Mucosa of stomach (tissue), 1 donor: ENCODE results near the gene CS.
A peak's percentile ranks its signal among the peaks of the same experiment; 100 is the strongest.
"Not testable (repeated sequence)": the region's sequence is repeated elsewhere in the genome, so short reads cannot be mapped to it uniquely, and the experiment has no call there.

Experiments used
- H3K27me3 ChIP-seq: one replicate; pipeline ENCODE4 v1.7.0; 2013; ENCODE audit warnings: mild to moderate bottlenecking, low read length; ENCODE audit not compliant: control insufficient read depth, insufficient read depth
- H3K36me3 ChIP-seq: one replicate; pipeline ENCODE4 v1.7.0; 2013; ENCODE audit warnings: low read length; ENCODE audit not compliant: control insufficient read depth, insufficient read depth
- H3K4me1 ChIP-seq: one replicate; pipeline ENCODE4 v1.7.0; 2013; ENCODE audit warnings: mild to moderate bottlenecking, low read length; ENCODE audit not compliant: control insufficient read depth, insufficient read depth
- H3K4me3 ChIP-seq: one replicate; pipeline ENCODE4 v1.7.0; 2013; ENCODE audit warnings: low read length
- H3K9ac ChIP-seq: one replicate; pipeline ENCODE4 v1.7.0; 2013; ENCODE audit warnings: mild to moderate bottlenecking, low read length, moderate library complexity
- H3K9me3 ChIP-seq: one replicate; pipeline ENCODE4 v1.7.0; 2013; ENCODE audit warnings: mild to moderate bottlenecking, low read length, moderate library complexity; ENCODE audit not compliant: control insufficient read depth
- donor health status: Pancreatic carcinoma.

CS gene

DNA sequence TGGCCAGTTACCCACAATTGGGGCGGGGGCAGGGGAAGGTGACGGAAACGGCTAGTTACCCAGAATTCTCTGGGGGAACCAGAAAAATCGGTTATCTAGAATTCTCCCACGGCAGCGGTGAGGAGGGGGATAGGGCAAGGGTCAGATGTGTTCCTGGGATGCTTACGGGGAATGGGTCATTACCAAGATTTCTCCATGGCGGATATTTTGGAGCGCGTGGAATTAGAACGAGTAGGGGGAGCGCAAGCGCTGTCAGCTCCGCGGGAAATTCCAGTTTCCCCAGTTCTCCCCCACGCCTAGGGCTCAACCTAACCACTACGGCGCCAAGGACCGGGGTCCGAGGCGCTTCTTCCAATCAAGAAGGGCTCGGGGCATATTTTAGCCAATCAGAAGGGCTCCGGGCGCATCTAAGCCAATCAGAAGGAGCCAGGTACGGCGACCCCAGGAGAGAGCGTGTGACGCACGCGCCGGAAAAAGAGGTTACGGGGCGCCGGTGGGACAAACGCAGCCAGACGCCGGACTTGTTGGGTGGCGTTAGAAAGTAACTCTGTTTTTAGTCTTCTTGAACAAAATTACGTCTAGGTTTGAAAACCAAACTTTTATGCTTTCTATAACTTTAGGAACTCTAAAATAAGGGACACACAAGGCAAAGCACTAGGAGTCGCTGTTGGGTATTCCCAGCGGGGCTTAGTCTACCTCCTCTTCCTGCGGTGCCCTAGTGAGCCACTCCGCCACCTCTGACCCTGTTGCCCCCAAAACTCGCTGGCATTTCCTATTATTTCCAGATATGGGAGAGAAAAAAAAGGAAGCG, 33.8 kb upstream of the CS start, which contains the start of gene PAN2:
Gene PAN2 (minus strand): TSS at position 322 of the 811 bp plus-strand sequence. CDS start 906 bp downstream, outside the sequence.
- Histone ChIP-seq H3K9me3 (no peaks in the 10 kb centered on the region), H3K9ac (peak within 1 kb of the TSS; percentile 95), H3K4me3 (peak within 1 kb of the TSS; percentile 96), H3K4me1 (peaks cover 10% of the 10 kb centered on the region), H3K27me3 (no peaks in the 10 kb centered on the region), H3K36me3 (no peaks in the 10 kb centered on the region)

DNA sequence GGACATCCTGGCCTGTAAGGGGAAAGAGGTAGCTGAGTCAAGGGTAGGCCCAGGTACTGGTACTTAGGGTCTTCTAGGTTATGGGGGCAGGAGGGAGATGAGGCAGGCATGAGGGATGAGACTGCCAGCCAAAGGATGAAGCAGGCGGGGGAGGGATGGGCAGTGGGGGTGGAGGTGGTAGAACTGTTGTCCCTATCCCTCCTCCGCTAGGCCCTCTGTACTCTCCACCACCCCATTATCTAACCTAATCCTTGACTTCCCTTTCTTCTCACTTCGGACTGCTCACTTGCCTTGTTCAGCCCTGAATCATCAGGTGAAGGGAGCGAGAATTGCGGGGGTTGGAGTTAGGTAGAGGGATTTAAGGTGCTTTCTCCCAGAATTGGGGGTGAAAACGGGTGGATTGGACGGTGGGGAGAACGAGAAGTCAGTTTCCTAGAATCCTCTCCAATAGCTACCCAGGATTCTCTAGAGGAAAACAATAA, 33.1 kb upstream of the CS start:
- H3K4me3 ChIP-seq: peak overlapping the region; percentile 96
- H3K4me1 ChIP-seq: peaks cover 16% of the 10 kb centered on the region
- H3K9me3 ChIP-seq: no peaks in the 10 kb centered on the region
- H3K27me3 ChIP-seq: no peaks in the 10 kb centered on the region
- H3K36me3 ChIP-seq: no peaks in the 10 kb centered on the region
- H3K9ac ChIP-seq: peak overlapping the region; percentile 95

DNA sequence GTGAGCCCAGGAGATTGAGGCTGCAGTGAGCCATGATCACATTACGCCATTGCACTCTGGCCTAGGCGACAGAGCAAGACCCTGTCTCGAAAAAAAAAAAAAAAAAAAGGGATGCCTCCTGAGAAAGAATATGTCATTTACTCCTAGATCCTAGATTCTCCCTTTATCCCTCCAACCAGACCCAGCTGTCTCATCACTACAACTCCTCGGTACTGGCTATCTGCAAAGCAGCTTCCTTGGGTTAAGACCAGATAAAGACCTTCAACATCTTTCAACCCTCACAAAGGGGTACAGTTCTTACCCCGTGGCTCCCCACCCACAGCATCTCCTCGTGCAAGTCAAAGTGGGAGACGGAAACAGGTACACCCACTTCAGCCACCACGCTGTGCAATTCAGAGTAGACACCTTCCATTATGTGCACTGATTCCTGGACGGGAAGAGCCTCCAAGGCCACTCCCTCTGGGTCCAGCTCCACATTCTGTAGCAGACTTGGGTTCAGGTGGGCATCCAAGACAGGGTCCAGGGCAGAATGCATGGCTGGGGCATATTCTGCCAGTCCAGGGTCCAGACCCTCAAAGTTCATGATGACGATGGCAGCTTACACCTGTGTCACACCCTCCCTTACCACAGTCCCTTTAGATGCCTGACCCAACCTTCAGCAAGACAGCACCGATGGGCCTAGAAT, 32.5 kb upstream of the CS start:
- no peaks in the 10 kb centered on the region for H3K36me3 ChIP-seq
- no peaks in the 10 kb centered on the region for H3K9me3 ChIP-seq
- peak overlapping the region; percentile 95 for H3K9ac ChIP-seq
- H3K4me3 ChIP-seq: peak overlapping the region; percentile 96
- H3K4me1 ChIP-seq: peaks cover 16% of the 10 kb centered on the region
- H3K27me3 ChIP-seq: no peaks in the 10 kb centered on the region

DNA sequence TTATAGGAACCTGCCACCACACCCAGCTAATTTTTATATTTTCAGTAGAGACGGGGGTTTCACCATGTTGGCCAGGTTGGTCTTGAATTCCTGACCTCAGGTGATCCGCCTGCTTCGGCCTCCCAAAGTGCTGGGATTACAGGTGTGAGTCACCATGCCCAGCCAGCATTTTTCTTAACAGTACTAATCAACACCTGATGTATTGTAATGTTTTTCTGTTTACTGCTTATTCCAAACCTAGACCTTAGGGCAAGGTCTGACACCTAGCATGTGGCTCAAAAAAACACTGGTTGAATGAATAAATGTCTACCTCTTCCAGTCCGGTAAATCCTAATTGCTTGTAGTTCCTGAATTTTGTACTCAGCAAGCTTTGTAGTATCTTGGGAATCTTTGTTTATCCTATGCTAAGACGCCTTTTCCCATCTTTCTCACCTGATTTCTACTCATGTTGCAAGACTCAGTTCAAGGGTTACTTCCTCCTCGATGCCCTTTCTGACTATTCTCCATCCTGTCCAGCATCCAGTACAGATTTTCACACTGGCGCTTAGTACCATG, 30.9 kb upstream of the CS start:
- no peak overlapping the region for H3K4me3 ChIP-seq
- H3K9ac ChIP-seq: no peak overlapping the region
- H3K36me3 ChIP-seq: peaks cover 9% of the 10 kb centered on the region
- H3K9me3 ChIP-seq: no peaks in the 10 kb centered on the region
- H3K4me1 ChIP-seq: peaks cover 16% of the 10 kb centered on the region
- no peaks in the 10 kb centered on the region for H3K27me3 ChIP-seq

DNA sequence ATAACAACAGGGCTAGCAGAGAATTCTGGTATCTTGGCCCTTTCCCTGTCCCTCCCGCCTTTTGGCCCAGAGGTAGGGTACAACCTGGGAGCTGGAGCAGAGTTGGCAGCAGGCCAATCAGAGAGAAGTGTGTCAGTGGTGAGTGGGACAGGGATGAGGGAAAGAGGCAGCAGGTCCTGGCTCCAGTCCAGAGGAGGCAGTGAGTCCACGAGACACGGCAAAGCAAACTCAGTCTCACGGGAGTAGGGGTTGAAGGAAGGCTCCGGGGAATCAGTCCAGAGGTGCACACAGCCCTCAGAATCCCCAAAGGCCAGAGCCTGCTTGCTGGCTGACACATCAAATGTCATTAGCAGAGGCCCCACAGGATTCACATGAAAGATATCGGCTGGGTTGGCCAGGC, 26.4 kb upstream of the CS start:
- H3K4me1 ChIP-seq: peaks cover 6% of the 10 kb centered on the region
- H3K9ac ChIP-seq: no peak overlapping the region
- no peaks in the 10 kb centered on the region for H3K9me3 ChIP-seq
- no peaks in the 10 kb centered on the region for H3K27me3 ChIP-seq
- peaks cover 27% of the 10 kb centered on the region for H3K36me3 ChIP-seq
- H3K4me3 ChIP-seq: no peak overlapping the region

DNA sequence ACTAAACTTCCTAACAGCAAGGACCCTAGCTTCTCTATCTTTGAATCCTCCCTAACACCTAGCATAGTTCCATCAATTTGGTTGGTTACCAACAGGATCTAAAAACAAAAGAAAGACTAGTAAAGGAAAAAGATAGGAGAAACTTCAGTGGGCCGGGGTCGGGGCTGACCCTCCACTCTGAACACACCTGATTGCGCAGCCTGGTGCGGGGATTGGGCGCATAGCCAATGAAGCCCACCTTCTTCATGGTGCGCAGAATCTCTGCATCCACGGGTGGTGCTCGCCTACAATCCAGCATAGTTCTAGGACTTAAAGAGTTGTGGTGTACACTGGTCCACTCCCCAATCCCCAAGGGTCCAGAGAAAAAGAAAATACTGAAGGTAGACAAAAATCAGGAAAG, 26.0 kb upstream of the CS start:
- Histone ChIP-seq H3K27me3 (no peaks in the 10 kb centered on the region), H3K9me3 (no peaks in the 10 kb centered on the region), H3K4me3 (no peak overlapping the region), H3K36me3 (peaks cover 27% of the 10 kb centered on the region), H3K4me1 (peaks cover 6% of the 10 kb centered on the region), H3K9ac (no peak overlapping the region)

DNA sequence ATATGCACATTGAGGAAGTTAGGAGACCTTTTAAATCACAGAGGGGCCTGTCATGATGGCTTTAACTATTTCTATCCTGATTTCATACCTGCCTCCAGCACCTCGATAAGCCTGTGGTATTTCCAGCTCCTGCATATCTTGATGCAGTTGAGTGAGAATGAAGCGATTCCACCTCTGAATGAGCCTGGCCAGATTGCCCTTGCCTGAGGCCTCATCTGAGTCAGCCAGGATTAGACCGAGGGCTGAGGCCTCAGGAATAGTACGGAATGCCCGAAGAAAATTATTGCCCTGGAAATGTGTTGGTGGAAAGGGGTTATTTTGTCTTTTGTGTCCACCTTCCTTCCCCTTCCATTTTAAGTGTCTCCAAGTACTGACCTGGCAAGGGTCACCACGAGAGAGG, 24.1 kb upstream of the CS start:
- Histone ChIP-seq H3K9me3 (no peaks in the 10 kb centered on the region), H3K4me3 (no peak overlapping the region), H3K9ac (no peak overlapping the region), H3K36me3 (peaks cover 27% of the 10 kb centered on the region), H3K27me3 (no peaks in the 10 kb centered on the region), H3K4me1 (peaks cover 6% of the 10 kb centered on the region)

DNA sequence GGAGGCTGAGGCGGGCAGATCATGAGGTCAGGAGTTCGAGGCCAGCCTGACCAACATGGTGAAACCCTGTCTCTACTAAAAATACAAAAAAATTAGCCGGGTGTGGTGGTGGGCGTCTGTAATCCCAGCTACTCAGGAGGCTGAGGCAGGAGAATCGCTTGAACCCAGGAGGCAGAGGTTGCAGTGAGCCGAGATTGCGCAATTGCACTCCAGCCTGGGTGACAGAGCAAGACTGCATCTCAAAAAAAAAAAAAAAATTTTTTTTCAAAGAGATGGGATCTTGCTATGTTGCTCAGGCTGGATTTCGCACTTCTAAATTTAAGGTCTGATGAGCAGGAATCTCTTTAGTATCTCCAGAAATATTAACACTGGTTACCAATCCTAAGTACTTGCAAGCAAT, 21.5 kb upstream of the CS start:
- not testable (repeated sequence) for H3K4me1 ChIP-seq, H3K9ac ChIP-seq, H3K9me3 ChIP-seq, H3K27me3 ChIP-seq, H3K4me3 ChIP-seq
- peaks cover 28% of the 10 kb centered on the region for H3K36me3 ChIP-seq

DNA sequence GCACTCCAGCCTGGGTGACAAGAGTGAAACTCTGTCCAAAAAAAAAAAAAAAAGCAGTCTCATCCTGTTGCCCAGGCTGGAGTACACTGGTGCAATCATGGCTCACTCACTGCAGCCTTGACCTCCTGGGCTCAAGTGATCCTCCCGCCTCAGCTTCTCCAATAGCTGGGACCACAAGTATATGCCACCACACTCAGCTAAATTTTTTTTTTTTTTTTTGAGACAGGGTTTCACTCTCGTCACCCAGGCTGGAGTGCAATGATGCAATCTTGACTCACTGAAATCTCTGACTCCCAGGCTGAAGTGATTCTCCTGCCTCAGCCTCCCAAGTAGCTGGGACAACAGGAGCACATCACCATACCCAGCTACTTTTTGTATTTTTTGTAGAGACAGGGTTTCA, 20.9 kb upstream of the CS start:
- Histone ChIP-seq H3K9me3 (no peaks in the 10 kb centered on the region), H3K4me3 (no peak overlapping the region), H3K4me1 (no peaks in the 10 kb centered on the region), H3K27me3 (no peaks in the 10 kb centered on the region), H3K36me3 (peaks cover 23% of the 10 kb centered on the region), H3K9ac (no peak overlapping the region)

DNA sequence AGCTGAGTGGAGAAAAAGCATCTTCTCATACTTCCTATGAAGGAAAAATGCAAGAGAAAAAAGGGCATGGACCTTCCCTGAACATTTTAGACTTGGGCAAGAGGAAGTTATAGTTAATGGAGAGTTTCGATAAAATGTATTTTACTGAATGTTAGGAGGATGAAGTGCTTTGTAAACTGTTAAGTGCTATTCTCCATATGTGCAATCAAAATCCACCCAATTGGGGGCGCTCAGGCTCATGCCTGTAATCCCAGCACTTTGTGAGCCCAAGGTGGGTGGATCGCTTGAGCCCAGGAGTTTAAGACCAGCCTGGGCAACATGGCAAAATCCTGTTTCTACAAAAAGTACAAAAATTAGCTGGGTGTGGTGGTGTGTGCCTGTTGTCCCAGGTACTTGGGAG, 17.5 kb upstream of the CS start:
- H3K9ac ChIP-seq: no peak overlapping the region
- H3K36me3 ChIP-seq: peaks cover 4% of the 10 kb centered on the region
- H3K4me3 ChIP-seq: no peak overlapping the region
- H3K27me3 ChIP-seq: no peaks in the 10 kb centered on the region
- H3K9me3 ChIP-seq: no peaks in the 10 kb centered on the region
- H3K4me1 ChIP-seq: peaks cover 13% of the 10 kb centered on the region

DNA sequence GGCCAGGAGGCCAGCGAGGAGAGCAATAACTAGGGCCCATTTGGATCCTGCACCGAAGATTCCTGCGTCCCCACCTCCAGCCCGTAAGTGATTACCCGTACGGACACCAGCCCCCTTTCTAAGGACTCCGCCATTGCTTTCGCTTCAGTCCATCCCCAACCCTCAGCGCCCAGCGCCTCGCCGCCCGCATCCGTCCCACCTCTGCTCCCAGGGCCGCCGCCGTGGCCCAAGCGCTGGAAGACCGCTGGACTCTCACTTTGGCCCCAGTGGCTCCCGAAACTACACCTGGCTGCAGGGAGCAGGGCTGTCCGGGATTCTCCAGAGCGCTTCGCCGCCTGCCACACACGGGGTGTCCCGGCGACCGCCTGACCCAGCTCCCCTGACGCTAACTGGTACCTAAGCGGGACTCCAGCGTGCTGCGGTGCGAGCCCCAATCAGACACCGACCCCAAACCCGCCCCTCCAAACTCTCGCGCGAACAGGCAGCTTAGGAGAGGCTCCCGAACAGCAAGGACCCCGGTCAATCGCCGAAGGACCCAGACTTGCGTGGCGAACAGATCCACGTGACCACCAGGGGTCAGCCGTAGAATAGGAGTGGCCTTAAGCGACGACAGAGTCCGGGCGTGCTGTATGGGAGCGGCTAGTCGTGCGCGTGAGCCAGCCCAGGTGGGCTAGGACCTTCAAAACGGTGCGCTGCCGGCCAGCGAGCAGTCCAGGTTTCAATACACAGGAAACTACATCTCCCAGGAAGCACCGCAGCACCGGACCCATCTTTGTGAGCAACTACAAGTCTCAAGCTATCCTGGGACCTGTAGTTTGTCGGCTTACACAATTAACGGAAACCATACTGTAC, 15.7 kb upstream of the CS start, which contains the start of gene CNPY2:
Gene CNPY2 (minus strand): TSS at position 367 of the 852 bp plus-strand sequence. CDS start 771 bp downstream, outside the sequence.
- peak within 1 kb of the TSS; percentile 91 for H3K9ac ChIP-seq
- peaks cover 4% of the 10 kb centered on the region for H3K36me3 ChIP-seq
- no peaks in the 10 kb centered on the region for H3K9me3 ChIP-seq
- peaks cover 13% of the 10 kb centered on the region for H3K4me1 ChIP-seq
- H3K27me3 ChIP-seq: no peaks in the 10 kb centered on the region
- peak within 1 kb of the TSS; percentile 89 for H3K4me3 ChIP-seq
